Heart left ventricle (tissue), 16 donors: ENCODE measurements around the gene ACP2. TPM values are rescaled to one million over a fixed set of nuclear protein-coding genes. Genes with fewer than 3 reads are reported as not detected.
"Not testable (repeated sequence)": the region's sequence is repeated elsewhere in the genome, so short reads cannot be mapped to it uniquely, and the experiment has no call there.

Source experiments
- ATAC-seq, 4 donors: fragments of 200-7000 bp; cut with Tn5 transposase; one replicate each; pipeline ENCODE4 v1.9.1; 2020 to 2022; ENCODE audit warnings: moderate library complexity in 4 of 4, mild to moderate bottlenecking in 3 of 4, moderate number of reproducible peaks in 1 of 4
- DNase-seq, 5 donors: peaks; one replicate each; pipeline ENCODE4 v3.0.0-alpha.2; 2020
- H3K27ac ChIP-seq, 12 donors: fragments of 200-600 bp; sonication (generic) in 4 of 12; one replicate each; pipeline versions ENCODE4 v1.5.0 to v1.8.0; 2016 to 2022; ENCODE audit warnings: mild to moderate bottlenecking in 2 of 12
- H3K27me3 ChIP-seq, 9 donors: fragments of 200-600 bp; sonication (generic) in 2 of 9; one replicate each; pipeline versions ENCODE4 v1.5.1 to v1.8.0; 2016 to 2022; ENCODE audit warnings: mild to moderate bottlenecking in 3 of 9
- H3K36me3 ChIP-seq, 9 donors: fragments of 200-600 bp; sonication (generic) in 2 of 9; one replicate each; pipeline versions ENCODE4 v1.5.0 to v1.8.0; 2018 to 2022; ENCODE audit warnings: mild to moderate bottlenecking in 2 of 9
- H3K4me1 ChIP-seq, 12 donors: fragments of 200-600 bp; sonication (generic) in 4 of 12; one replicate each; pipeline versions ENCODE4 v1.5.0 to v1.8.0; 2016 to 2022; ENCODE audit warnings: mild to moderate bottlenecking in 3 of 12
- H3K4me3 ChIP-seq, 12 donors: fragments of 200-600 bp; sonication (generic) in 4 of 12; one replicate each; pipeline versions ENCODE4 v1.5.0 to v1.8.0; 2017 to 2022; ENCODE audit warnings: mild to moderate bottlenecking in 9 of 12, moderate library complexity in 4 of 12
- H3K9me3 ChIP-seq, 12 donors: fragments of 200-600 bp; sonication (generic) in 4 of 12; one replicate each; pipeline versions ENCODE4 v1.5.0 to v1.8.0; 2016 to 2022; ENCODE audit warnings: mild to moderate bottlenecking in 1 of 12
- CTCF ChIP-seq, 12 donors: fragments of 200-600 bp; sonication (generic) in 4 of 12; IDR thresholded peaks; one replicate each; pipeline versions ENCODE4 v1.5.0 to v1.8.0; 2018 to 2022; ENCODE audit warnings: antibody characterized with exemption in 12 of 12, mild to moderate bottlenecking in 5 of 12
- POLR2A ChIP-seq, 2 donors: fragments of 450-650 bp; IDR thresholded peaks; one replicate each; pipeline ENCODE4 v1.6.1; 2017; ENCODE audit warnings: antibody characterized with exemption in 2 of 2, mild to moderate bottlenecking in 2 of 2, moderate library complexity in 2 of 2
- WGBS, 4 donors: extraction: QIAGEN DNeasy Blood & Tissue Kit in 2 of 4; methylation state at CpG; one replicate each; pipeline versions ENCODE4 v1.1.5 to v1.1.7; 2013 to 2018; 5-methylcytosine and 5-hydroxymethylcytosine counted together
- intact Hi-C, 10 donors: fragments of 100-400 bp; cut with DNase I; formaldehyde crosslinking; loops; one replicate each; pipeline versions ENCODE4 v1.11.1 to v1.14.2; 2022
- polyA plus RNA-seq, 2 donors: library from polyadenylated mRNA; stranded (reverse); fragments of 200-250 nt; gene quantifications; one replicate each; pipeline ENCODE4 v1.2.3, GENCODE V29; 2013
- total RNA-seq, 9 donors: library from RNA; depleted of rRNA in 2 of 9; stranded (reverse); fragments of >200 nt in 2 of 9; fragmentation: NEBNext Ultra II Directional in 3 of 9; extraction: Animal tissue kit (Norgen Biotek cat#: 25700) in 3 of 9; gene quantifications; one replicate each; pipeline versions ENCODE4 v1.1.0 to v1.2.4, GENCODE V29; 2016 to 2023
- donor health status: ischemic (EF 13 %, LVEDD 7.1; RV severe dilation, severe dysfunction).
- donor health status: healthy with polysubstance abuse.
- donor health status: DM: no; HTN: yes; CAD: no.
- donor health status: DM: no; HTN: no; CAD: no.
- donor health status: ischemic (EF 25% LVEDD 6.9; RV normal size, moderate dysfunction).
- donor health status: ischemic (EF 25% LVEDD 5.7; RV mildly dilated, moderate dysfunction).
- donor health status: healthy.
- donor health status: DM: yes; HTN: yes; CAD: no.
- donor health status: ischemic (EF 35%, LVEDD 5.7; RV mildly dilated, moderate dysfunction).
- donor health status: nonischemic (EF 11% LVEDD 7.7; RV severe dilation, severe dysfunction).
- donor health status: DM: yes; HTN: yes; CAD: no.
- donor health status: PGD.
- donor health status: ischemic (EF 29% LVEDD 5.4; RV normal size, mild dysfunction).
- donor health status: nonischemic (EF 23%, LVEDD 6.1; RV moderate dilation, normal function).

Gene ACP2
- total and polyA plus RNA-seq, 11 donors = 18.0 to 60.4 (median 26.6) TPM

GRCh38 chr11:47204637-47204989 lies 44.0 kb downstream of the ACP2 start:
- Histone ChIP-seq H3K4me3 (no peak overlapping the region), H3K9me3 (no peaks in the 10 kb centered on the region), H3K27ac (no peak overlapping the region), H3K36me3 (no peaks in the 10 kb centered on the region), H3K27me3 (no peaks in the 10 kb centered on the region), H3K4me1 (no peaks in the 10 kb centered on the region)
- TF ChIP-seq CTCF (IDR thresholded peaks at IDR 0.05) (no peak), POLR2A (IDR thresholded peaks at IDR 0.05) (no peak)
- ATAC-seq (no peak), DNase-seq (no peak)
- intact Hi-C loops = no loop called here
- 71 to 79% (median 76%) methylated on average over 2 of the region's 2 CpGs for WGBS, 4 donors

- TF ChIP-seq CTCF (IDR thresholded peaks at IDR 0.05) (no peak), POLR2A (IDR thresholded peaks at IDR 0.05) (no peak)
- Histone ChIP-seq H3K36me3 (no peaks in the 10 kb centered on the region), H3K27me3 (no peaks in the 10 kb centered on the region), H3K9me3 (no peaks in the 10 kb centered on the region), H3K4me1 (no peaks in the 10 kb centered on the region), H3K4me3 (no peak overlapping the region), H3K27ac (no peak overlapping the region)
- intact Hi-C loops = no loop called here
- ATAC-seq (no peak), DNase-seq (no peak)
- 76 to 83% (median 80%) methylated on average over 5 of the region's 5 CpGs for WGBS, 4 donors
Observed at GRCh38 chr11:47202576-47202975, 46.0 kb downstream of the ACP2 start.

- no peaks in the 10 kb centered on the region for H3K9me3 ChIP-seq
- H3K27me3 ChIP-seq = peaks cover 0 to 2% (median 0%) of the 10 kb centered on the region in 9 donors
- DNase-seq = no peak
- no peaks in the 10 kb centered on the region for H3K36me3 ChIP-seq
- TF ChIP-seq CTCF (IDR thresholded peaks at IDR 0.05) = no peak
- TF ChIP-seq POLR2A (IDR thresholded peaks at IDR 0.05) = no peak
- ATAC-seq = no peak
- H3K27ac ChIP-seq = no peak overlapping the region
- 71 to 84% (median 82%) methylated on average over 4 of the region's 4 CpGs for WGBS, 4 donors
- intact Hi-C loops = no loop called here
- no peaks in the 10 kb centered on the region for H3K4me1 ChIP-seq
- no peak overlapping the region for H3K4me3 ChIP-seq
Observed at GRCh38 chr11:47201015-47201414, 47.6 kb downstream of the ACP2 start.

- intact Hi-C loops, H3K27ac ChIP-seq, H3K4me1 ChIP-seq, ATAC-seq, H3K36me3 ChIP-seq, H3K4me3 ChIP-seq, H3K9me3 ChIP-seq, DNase-seq, H3K27me3 ChIP-seq: not testable (repeated sequence)
- WGBS, 4 donors = 90 to 96% (median 94%) methylated on average over 9 of the region's 9 CpGs
Observed at GRCh38 chr11:47198161-47198560, 50.5 kb downstream of the ACP2 start.

- 65 to 75% (median 70%) methylated on average over 4 of the region's 4 CpGs for WGBS, 4 donors
- no peaks in the 10 kb centered on the region for H3K36me3 ChIP-seq
- no peak for ATAC-seq
- H3K9me3 ChIP-seq = no peaks in the 10 kb centered on the region
- H3K27ac ChIP-seq = no peak overlapping the region
- intact Hi-C loops = no loop called here
- TF ChIP-seq CTCF (IDR thresholded peaks at IDR 0.05) (no peak), POLR2A (IDR thresholded peaks at IDR 0.05) (no peak)
- DNase-seq = no peak
- no peak overlapping the region for H3K4me3 ChIP-seq
- H3K4me1 ChIP-seq = peaks cover 0 to 27% (median 11%) of the 10 kb centered on the region in 12 donors
- peaks cover 0 to 15% (median 0%) of the 10 kb centered on the region in 9 donors for H3K27me3 ChIP-seq
Observed at GRCh38 chr11:47192111-47192510, 56.5 kb downstream of the ACP2 start.

- intact Hi-C loops, DNase-seq, H3K27ac ChIP-seq, H3K9me3 ChIP-seq, H3K36me3 ChIP-seq, ATAC-seq, H3K4me3 ChIP-seq: not testable (repeated sequence)
- WGBS, 4 donors = 87 to 92% (median 88%) methylated on average over 10 of the region's 10 CpGs
- Histone ChIP-seq H3K27me3 (peaks cover 0 to 22% (median 0%) of the 10 kb centered on the region in 9 donors), H3K4me1 (peaks cover 0 to 35% (median 15%) of the 10 kb centered on the region in 12 donors)
Observed at GRCh38 chr11:47191137-47191536, 57.5 kb downstream of the ACP2 start.
